Measurements from ENCODE around the gene TRAPPC3.

TRAPPC3 gene

DNA sequence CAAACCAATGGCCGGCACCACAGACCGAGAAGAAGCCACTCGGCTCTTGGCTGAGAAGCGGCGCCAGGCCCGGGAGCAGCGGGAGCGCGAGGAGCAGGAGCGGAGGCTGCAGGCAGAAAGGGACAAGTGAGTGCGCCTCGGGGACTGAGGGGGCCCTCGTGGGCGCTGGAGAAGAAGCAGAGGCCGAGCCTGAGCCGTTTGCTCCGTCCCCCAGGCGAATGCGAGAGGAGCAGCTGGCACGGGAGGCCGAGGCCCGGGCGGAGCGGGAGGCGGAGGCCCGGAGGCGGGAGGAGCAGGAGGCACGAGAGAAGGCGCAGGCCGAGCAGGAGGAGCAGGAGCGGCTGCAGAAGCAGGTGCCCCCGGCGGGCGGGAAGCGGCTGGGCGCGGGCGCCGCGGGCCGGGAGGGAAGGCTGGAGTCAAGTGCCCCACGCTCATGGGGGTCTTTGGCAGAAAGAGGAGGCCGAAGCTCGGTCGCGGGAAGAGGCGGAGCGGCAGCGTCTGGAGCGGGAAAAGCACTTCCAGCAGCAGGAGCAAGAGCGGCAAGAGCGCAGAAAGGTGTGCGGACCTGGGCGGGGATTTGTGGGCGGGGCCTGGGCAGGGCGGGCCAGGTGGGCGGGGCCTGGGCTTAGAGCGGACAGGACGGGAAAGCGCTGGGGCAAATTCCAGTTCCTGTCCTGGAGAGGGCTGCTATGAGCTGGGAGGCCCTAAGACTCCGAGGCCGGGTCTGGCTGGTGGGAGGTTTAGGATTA lies 29.4 kb upstream of the TRAPPC3 start (continued):
- TF ChIP-seq, protein P1, sequence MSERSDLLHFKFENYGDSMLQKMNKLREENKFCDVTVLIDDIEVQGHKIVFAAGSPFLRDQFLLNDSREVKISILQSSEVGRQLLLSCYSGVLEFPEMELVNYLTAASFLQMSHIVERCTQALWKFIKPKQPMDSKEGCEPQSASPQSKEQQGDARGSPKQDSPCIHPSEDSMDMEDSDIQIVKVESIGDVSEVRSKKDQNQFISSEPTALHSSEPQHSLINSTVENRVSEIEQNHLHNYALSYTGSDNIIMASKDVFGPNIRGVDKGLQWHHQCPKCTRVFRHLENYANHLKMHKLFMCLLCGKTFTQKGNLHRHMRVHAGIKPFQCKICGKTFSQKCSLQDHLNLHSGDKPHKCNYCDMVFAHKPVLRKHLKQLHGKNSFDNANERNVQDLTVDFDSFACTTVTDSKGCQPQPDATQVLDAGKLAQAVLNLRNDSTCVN (tag by site-specific recombination; optimal IDR thresholded peaks at IDR 0.05): no peak

DNA sequence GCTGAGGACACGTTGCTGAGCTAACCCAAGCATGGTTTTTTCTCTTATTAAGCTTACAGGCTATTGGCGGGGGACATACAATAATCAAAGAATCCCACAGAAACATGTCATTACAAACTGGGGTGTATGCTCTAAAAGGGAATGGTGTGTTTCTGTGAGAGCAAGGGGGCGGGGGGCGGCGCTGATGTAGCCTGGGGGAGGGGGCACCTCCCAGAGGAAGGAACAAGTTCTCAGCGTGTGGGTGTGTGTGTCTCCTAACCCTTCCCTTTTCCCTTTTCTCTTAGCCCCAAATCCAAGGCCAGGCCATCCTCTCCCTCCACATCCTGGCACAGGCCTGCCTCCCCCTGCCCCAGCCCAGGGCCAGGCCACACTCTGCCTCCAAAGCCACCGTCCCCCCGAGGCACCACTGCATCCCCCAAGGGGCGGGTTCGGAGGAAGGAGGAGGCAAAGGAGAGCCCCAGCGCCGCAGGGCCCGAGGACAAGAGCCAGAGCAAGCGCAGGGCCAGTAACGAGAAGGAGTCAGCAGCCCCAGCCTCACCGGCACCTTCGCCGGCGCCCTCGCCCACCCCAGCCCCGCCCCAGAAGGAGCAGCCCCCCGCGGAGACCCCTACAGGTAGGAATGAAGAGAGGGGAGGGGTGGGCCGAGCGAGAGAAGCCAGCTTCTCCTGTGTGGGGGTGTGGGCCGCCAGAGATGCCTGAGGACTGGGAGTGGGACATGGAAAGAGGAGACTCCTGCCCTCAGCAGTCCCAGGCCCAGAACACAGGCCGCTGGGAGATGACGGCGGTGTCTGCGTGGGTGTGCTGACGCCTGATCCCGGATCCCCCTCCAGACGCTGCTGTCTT lies 28.5 kb upstream of the TRAPPC3 start:
- H3K4me3 ChIP-seq (ENCODE audit: low read depth, low read length): no peak overlapping the region
- TF ChIP-seq PRDM1 (tag by site-specific recombination; IDR thresholded peaks at IDR 0.05) (no peak), ZNF23 (tag by site-specific recombination; IDR thresholded peaks at IDR 0.05; ENCODE audit: borderline replicate concordance) (no peak), ZNF560 (tag by site-specific recombination; IDR thresholded peaks at IDR 0.05; ENCODE audit: borderline replicate concordance) (no peak), ZNF10 (tag by site-specific recombination; IDR thresholded peaks at IDR 0.05) (no peak), ZNF843 (tag by site-specific recombination; IDR thresholded peaks at IDR 0.05) (no peak), YY2 (tag by site-specific recombination; IDR thresholded peaks at IDR 0.05) (no peak), ZNF157 (tag by site-specific recombination; IDR thresholded peaks at IDR 0.05) (no peak), ZNF501 (tag by site-specific recombination; IDR thresholded peaks at IDR 0.05) (no peak), ZNF155 (tag by site-specific recombination; IDR thresholded peaks at IDR 0.05) (no peak), ZNF114 (tag by site-specific recombination; IDR thresholded peaks at IDR 0.05) (no peak)
- TF ChIP-seq, protein P2, sequence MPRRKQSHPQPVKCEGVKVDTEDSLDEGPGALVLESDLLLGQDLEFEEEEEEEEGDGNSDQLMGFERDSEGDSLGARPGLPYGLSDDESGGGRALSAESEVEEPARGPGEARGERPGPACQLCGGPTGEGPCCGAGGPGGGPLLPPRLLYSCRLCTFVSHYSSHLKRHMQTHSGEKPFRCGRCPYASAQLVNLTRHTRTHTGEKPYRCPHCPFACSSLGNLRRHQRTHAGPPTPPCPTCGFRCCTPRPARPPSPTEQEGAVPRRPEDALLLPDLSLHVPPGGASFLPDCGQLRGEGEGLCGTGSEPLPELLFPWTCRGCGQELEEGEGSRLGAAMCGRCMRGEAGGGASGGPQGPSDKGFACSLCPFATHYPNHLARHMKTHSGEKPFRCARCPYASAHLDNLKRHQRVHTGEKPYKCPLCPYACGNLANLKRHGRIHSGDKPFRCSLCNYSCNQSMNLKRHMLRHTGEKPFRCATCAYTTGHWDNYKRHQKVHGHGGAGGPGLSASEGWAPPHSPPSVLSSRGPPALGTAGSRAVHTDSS (tag by site-specific recombination; IDR thresholded peaks at IDR 0.05): no peak
- TF ChIP-seq, protein P3, sequence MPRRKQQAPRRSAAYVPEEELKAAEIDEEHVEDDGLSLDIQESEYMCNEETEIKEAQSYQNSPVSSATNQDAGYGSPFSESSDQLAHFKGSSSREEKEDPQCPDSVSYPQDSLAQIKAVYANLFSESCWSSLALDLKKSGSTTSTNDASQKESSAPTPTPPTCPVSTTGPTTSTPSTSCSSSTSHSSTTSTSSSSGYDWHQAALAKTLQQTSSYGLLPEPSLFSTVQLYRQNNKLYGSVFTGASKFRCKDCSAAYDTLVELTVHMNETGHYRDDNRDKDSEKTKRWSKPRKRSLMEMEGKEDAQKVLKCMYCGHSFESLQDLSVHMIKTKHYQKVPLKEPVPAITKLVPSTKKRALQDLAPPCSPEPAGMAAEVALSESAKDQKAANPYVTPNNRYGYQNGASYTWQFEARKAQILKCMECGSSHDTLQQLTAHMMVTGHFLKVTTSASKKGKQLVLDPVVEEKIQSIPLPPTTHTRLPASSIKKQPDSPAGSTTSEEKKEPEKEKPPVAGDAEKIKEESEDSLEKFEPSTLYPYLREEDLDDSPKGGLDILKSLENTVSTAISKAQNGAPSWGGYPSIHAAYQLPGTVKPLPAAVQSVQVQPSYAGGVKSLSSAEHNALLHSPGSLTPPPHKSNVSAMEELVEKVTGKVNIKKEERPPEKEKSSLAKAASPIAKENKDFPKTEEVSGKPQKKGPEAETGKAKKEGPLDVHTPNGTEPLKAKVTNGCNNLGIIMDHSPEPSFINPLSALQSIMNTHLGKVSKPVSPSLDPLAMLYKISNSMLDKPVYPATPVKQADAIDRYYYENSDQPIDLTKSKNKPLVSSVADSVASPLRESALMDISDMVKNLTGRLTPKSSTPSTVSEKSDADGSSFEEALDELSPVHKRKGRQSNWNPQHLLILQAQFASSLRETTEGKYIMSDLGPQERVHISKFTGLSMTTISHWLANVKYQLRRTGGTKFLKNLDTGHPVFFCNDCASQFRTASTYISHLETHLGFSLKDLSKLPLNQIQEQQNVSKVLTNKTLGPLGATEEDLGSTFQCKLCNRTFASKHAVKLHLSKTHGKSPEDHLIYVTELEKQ (tag by site-specific recombination; IDR thresholded peaks at IDR 0.05; ENCODE audit: borderline replicate concordance): no peak
- TF ChIP-seq, protein P4, sequence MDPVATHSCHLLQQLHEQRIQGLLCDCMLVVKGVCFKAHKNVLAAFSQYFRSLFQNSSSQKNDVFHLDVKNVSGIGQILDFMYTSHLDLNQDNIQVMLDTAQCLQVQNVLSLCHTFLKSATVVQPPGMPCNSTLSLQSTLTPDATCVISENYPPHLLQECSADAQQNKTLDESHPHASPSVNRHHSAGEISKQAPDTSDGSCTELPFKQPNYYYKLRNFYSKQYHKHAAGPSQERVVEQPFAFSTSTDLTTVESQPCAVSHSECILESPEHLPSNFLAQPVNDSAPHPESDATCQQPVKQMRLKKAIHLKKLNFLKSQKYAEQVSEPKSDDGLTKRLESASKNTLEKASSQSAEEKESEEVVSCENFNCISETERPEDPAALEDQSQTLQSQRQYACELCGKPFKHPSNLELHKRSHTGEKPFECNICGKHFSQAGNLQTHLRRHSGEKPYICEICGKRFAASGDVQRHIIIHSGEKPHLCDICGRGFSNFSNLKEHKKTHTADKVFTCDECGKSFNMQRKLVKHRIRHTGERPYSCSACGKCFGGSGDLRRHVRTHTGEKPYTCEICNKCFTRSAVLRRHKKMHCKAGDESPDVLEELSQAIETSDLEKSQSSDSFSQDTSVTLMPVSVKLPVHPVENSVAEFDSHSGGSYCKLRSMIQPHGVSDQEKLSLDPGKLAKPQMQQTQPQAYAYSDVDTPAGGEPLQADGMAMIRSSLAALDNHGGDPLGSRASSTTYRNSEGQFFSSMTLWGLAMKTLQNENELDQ (tag by site-specific recombination; IDR thresholded peaks at IDR 0.05; ENCODE audit: low read depth): no peak
- ChIA-PET POLR2A (no interaction called here), CTCF (interaction anchor here (1.0 kb wide), 1 partner anchor 10 kb away, joined by 3 read pairs; no protein-coding TSS in a partner anchor)
- no peak overlapping the region for H3K27ac ChIP-seq (ENCODE audit: extremely low read depth, low read depth, low read length)
- H3K9me3 ChIP-seq (ENCODE audit: control insufficient read depth, insufficient read depth, low read depth, low read length): no peaks in the 10 kb centered on the region
- peaks cover 22 to 91% of the 10 kb centered on the region in 2 experiments for H3K36me3 ChIP-seq (ENCODE audit: control insufficient read depth in 2 of 2, insufficient read depth in 1 of 2, low read length in 2 of 2)
- no peaks in the 10 kb centered on the region for H3K4me1 ChIP-seq (ENCODE audit: control insufficient read depth, insufficient read depth, low read length)
